GM21423 (cell line): Measurements from ENCODE around the gene PGA3.
"Not testable (repeated sequence)": the region's sequence is repeated elsewhere in the genome, so short reads cannot be mapped to it uniquely, and the experiment has no call there.

Source experiments
- ATAC-seq: cut with Tn5 transposase; IDR thresholded peaks from one replicate; pipeline ENCODE4 v1.9.1; 2021; ENCODE audit warnings: mild to moderate bottlenecking, moderate library complexity; ENCODE audit not compliant: unreplicated experiment

PGA3 gene

GRCh38 chr11:61204502-61205059, 1.3 kb downstream of the PGA3 start:
- ATAC-seq, result not testable (repeated sequence)

DNA sequence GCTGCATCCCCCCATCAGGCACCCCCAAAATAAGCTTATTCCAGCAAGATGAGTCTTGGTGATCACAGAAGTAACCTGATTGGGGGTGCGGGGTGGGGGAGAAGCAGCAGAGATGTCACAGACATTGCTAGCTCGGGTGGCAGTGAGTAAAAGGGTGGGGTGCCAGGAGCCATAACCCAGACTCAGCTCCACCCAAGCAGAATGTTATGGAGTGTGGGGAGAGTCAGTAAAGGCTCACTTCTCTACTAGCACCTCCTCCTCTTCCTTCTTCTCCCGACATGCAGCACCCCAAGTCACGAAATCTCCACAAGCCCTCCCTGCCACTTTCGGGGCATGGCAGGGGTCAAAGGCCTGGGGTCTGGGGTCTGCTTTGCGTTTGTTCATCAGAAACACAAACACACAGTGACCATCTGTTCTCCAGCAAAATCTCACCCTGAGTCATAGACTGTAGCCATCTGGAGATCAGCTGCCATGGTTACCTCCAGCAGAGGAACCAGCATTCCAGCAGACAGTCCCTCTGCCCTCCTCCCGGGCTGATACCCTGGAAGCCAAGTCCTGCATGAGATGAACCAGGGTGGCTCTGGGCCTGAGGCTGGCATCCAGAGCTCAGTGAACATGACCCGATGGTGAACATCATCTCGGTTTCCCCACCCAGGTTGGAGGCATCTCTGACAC, 4.5 kb downstream of the PGA3 start:
- not testable (repeated sequence) for ATAC-seq

DNA sequence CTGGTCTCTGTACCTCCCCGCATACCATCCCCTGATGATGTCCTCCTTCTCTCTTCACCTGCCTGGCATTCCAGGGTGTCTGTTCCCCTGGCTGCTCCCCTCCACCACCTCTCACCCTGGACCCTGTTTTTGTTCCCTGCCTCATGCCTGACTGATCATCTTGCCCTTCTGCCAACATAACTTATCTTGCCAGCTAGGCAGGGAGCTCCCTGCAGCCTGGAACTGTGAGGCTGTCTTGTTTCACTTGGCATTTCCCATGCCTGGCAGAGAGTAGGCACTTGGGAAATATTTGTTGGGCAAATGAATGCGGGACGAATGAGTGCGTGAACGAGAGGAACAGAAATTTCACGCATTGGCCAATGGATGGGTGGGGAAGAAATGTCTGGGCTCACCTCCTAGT, 7.3 kb downstream of the PGA3 start:
- not testable (repeated sequence) for ATAC-seq

DNA sequence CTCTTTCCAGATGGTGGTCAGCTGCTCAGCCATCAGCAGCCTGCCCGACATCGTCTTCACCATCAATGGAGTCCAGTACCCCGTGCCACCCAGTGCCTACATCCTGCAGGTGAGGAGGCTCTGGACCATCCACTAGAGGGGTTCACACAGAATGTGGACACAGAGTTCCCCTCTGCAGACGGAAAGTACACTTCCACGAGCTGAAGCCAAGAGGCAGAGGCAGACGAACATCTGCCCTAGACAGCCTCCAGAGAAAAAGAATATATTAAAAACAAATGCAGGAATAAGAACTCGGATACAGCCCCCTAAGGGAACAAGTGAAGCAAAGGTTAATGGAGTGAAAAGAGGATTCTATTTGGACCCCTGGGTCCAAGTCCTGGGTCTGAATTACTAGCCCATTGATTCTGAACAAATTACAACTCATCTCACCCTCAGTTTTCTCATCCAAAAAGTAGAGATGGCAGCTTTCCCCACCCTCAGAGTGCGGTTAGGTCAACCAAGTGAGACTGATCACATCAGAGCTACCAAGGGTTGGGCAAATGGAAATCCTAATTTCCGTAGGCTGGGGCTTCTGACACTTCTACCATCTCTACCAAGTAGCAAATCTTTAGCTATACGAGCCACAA, 8.1 kb downstream of the PGA3 start:
- not testable (repeated sequence) for ATAC-seq

DNA sequence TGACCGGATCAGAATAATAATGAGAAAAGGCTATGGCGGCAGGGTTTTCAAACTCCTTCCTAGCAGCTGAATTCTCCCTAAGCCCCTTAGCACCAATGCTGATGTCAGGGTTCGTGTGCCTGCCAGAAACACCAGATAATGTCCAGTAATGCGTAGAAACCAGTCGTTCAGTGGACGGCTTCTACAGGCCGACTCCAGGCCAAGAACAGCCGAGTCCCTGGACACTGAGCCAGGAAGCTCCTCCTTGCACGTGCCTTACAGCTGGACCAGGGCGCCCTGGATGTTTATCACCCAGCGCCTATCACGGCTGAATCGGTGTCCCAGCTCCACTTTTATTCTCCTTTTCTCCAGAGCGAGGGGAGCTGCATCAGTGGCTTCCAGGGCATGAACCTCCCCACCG, 8.9 kb downstream of the PGA3 start:
- not testable (repeated sequence) for ATAC-seq

DNA sequence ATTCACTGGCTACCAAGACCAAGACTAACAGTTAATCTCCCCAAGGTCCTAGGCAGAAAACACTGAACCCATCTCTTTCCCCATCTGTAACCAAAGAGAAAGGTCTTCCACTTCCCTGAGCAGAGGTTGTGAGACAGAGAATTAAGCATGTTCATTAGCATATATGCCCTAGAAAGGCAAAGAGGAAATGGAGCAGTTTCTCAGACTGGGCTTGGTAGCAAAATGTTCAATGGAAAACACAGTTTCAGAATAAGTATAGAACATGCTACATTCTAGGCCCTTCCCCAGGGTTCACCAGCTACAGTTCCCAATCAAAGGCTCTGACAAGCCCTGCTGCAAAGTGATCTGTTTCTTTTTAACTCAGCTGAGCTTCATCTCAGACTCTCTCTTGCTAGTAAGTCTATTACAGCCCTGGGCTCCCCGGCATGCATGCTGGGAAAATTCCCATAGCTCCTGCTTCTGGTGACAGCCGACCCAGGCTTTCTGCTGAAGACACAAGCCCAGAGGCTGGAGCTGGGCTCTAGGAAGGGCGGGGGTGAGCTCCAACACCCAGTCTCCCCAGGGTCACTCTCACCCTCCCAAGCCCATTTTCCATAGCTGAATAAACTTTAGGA, 10.5 kb downstream of the PGA3 start:
- ATAC-seq, result not testable (repeated sequence)

DNA sequence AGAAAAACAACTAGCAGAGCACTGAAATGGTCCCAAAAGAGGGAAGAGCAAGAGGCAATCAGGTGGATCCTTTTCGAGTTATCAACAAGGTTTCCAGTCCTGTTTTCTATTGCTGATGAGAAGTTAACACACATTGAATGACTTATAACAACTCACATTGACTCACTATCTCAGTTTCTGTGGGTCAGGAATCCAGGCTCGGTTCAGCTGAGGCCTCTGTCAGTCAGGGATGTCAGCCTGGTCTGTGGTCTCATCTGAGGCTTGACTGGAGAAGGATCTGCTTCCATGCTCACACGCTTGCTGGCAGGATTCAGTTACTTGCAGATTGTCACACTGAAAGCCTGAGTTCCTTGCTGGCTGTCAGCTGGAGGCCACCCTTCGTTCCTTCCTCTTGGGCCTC, 15.0 kb downstream of the PGA3 start:
- ATAC-seq, result not testable (repeated sequence)

DNA sequence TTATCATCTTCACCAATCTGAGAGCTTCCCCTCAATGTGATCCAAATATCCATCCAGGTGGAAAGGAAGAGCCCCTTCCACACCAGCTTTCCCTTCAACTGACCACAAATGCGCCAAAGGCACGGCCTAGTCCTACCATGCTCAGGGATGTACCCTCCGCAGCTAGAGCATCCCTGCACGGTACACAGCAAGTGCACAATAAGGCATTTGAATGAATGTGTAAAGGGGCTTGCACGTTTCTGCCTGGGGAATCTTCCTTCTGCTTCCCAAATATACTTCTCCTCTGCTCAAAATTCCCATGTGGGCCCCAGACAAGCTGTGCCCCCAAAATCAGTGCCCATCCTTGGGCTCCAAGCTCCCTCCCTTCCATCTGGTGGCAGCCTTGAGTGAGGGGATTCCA, 15.7 kb downstream of the PGA3 start:
- ATAC-seq, result not testable (repeated sequence)

- ATAC-seq, result not testable (repeated sequence)
Observed at GRCh38 chr11:61222047-61222446, 18.7 kb downstream of the PGA3 start, which contains the start of gene PGA4. TSS of gene PGA4 (plus strand) at chr11:61222347. CDS start at chr11:61222401, 54 bp downstream.

DNA sequence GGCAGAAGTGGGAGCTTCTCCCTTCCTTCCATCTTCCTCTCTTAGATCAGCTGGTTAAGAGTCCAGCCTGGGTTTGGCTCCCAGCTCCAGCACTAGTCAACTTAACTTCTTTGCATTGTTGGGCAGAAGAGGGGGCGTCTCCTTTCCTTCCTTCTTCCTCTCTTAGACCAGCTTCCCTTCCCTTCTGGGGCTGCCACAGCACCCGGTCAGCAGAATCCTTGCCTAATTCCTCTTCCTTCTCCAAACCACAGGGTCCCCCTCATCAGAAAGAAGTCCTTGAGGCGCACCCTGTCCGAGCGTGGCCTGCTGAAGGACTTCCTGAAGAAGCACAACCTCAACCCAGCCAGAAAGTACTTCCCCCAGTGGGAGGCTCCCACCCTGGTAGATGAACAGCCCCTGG, 19.4 kb downstream of the PGA3 start:
- not testable (repeated sequence) for ATAC-seq

DNA sequence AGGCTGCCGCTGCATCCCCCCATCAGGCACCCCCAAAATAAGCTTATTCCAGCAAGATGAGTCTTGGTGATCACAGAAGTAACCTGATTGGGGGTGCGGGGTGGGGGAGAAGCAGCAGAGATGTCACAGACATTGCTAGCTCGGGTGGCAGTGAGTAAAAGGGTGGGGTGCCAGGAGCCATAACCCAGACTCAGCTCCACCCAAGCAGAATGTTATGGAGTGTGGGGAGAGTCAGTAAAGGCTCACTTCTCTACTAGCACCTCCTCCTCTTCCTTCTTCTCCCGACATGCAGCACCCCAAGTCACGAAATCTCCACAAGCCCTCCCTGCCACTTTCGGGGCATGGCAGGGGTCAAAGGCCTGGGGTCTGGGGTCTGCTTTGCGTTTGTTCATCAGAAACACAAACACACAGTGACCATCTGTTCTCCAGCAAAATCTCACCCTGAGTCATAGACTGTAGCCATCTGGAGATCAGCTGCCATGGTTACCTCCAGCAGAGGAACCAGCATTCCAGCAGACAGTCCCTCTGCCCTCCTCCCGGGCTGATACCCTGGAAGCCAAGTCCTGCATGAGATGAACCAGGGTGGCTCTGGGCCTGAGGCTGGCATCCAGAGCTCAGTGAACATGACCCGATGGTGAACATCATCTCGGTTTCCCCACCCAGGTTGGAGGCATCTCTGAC, 23.3 kb downstream of the PGA3 start:
- not testable (repeated sequence) for ATAC-seq

DNA sequence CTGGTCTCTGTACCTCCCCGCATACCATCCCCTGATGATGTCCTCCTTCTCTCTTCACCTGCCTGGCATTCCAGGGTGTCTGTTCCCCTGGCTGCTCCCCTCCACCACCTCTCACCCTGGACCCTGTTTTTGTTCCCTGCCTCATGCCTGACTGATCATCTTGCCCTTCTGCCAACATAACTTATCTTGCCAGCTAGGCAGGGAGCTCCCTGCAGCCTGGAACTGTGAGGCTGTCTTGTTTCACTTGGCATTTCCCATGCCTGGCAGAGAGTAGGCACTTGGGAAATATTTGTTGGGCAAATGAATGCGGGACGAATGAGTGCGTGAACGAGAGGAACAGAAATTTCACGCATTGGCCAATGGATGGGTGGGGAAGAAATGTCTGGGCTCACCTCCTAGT, 26.1 kb downstream of the PGA3 start:
- ATAC-seq, result not testable (repeated sequence)

DNA sequence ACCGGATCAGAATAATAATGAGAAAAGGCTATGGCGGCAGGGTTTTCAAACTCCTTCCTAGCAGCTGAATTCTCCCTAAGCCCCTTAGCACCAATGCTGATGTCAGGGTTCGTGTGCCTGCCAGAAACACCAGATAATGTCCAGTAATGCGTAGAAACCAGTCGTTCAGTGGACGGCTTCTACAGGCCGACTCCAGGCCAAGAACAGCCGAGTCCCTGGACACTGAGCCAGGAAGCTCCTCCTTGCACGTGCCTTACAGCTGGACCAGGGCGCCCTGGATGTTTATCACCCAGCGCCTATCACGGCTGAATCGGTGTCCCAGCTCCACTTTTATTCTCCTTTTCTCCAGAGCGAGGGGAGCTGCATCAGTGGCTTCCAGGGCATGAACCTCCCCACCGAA, 27.7 kb downstream of the PGA3 start:
- not testable (repeated sequence) for ATAC-seq

GRCh38 chr11:61231585-61231984, 28.3 kb downstream of the PGA3 start:
- ATAC-seq, result not testable (repeated sequence)

DNA sequence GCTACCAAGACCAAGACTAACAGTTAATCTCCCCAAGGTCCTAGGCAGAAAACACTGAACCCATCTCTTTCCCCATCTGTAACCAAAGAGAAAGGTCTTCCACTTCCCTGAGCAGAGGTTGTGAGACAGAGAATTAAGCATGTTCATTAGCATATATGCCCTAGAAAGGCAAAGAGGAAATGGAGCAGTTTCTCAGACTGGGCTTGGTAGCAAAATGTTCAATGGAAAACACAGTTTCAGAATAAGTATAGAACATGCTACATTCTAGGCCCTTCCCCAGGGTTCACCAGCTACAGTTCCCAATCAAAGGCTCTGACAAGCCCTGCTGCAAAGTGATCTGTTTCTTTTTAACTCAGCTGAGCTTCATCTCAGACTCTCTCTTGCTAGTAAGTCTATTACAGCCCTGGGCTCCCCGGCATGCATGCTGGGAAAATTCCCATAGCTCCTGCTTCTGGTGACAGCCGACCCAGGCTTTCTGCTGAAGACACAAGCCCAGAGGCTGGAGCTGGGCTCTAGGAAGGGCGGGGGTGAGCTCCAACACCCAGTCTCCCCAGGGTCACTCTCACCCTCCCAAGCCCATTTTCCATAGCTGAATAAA, 29.3 kb downstream of the PGA3 start:
- not testable (repeated sequence) for ATAC-seq

DNA sequence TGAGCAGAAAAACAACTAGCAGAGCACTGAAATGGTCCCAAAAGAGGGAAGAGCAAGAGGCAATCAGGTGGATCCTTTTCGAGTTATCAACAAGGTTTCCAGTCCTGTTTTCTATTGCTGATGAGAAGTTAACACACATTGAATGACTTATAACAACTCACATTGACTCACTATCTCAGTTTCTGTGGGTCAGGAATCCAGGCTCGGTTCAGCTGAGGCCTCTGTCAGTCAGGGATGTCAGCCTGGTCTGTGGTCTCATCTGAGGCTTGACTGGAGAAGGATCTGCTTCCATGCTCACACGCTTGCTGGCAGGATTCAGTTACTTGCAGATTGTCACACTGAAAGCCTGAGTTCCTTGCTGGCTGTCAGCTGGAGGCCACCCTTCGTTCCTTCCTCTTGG, 33.8 kb downstream of the PGA3 start:
- ATAC-seq, result not testable (repeated sequence)

- not testable (repeated sequence) for ATAC-seq
Observed at GRCh38 chr11:61240288-61240687, 37.0 kb downstream of the PGA3 start.

DNA sequence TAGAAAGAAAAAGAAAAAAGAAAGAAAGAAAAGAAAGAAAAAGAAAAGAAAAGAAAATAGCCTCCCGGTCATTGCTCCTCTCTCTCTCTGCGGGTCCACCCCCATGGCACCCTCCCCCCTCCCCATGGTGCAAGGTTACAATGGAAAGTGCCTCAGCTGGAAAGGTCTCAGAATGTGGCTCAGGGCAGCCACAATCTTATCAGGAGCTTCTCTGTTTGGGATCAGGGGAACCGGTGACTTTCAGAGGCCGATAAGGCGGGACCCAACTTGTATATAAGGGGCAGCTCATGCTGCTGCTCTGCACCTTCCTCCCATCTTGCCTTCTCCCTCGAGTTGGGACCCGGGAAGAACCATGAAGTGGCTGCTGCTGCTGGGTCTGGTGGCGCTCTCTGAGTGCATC, 37.6 kb downstream of the PGA3 start, which contains the start of gene PGA5:
Gene PGA5 (plus strand): TSS at position 301 of the 400 bp plus-strand sequence. CDS start 52 bp downstream, at position 353.
- ATAC-seq, result not testable (repeated sequence)

GRCh38 chr11:61241526-61241925, 38.2 kb downstream of the PGA3 start:
- ATAC-seq, result not testable (repeated sequence)

- not testable (repeated sequence) for ATAC-seq
Observed at GRCh38 chr11:61245284-61245964, 42.1 kb downstream of the PGA3 start.
